Kidney tubule cell (primary cell): ENCODE data around the gene LITAFD.
"Not testable (repeated sequence)": the region's sequence is repeated elsewhere in the genome, so short reads cannot be mapped to it uniquely, and the experiment has no call there.

Experiments
- DNase-seq: peaks from one replicate; pipeline ENCODE4 v3.0.0-alpha.2; 2018; ENCODE audit warnings: low spot score

LITAFD gene

DNA sequence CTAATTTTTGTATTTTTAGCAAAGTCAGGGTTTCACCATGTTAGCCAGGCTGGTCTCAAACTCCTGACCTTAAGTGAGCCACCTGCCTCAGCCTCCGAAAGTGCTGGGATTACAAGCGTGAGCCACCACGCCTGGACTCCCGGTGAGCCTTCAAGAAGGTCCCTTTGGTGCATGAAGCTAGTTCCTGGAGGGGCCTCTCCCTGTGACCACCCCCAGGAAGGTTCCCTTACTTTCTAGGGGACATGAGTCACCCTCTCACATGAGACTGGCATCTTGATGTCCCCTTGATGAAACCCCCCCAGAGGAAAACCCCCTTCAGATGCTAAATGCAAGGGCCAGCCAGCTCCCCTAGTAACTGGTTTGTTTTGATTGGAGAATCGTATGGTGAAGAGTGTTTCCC is 26.2 kb upstream of the LITAFD start:
- no peak for DNase-seq

DNA sequence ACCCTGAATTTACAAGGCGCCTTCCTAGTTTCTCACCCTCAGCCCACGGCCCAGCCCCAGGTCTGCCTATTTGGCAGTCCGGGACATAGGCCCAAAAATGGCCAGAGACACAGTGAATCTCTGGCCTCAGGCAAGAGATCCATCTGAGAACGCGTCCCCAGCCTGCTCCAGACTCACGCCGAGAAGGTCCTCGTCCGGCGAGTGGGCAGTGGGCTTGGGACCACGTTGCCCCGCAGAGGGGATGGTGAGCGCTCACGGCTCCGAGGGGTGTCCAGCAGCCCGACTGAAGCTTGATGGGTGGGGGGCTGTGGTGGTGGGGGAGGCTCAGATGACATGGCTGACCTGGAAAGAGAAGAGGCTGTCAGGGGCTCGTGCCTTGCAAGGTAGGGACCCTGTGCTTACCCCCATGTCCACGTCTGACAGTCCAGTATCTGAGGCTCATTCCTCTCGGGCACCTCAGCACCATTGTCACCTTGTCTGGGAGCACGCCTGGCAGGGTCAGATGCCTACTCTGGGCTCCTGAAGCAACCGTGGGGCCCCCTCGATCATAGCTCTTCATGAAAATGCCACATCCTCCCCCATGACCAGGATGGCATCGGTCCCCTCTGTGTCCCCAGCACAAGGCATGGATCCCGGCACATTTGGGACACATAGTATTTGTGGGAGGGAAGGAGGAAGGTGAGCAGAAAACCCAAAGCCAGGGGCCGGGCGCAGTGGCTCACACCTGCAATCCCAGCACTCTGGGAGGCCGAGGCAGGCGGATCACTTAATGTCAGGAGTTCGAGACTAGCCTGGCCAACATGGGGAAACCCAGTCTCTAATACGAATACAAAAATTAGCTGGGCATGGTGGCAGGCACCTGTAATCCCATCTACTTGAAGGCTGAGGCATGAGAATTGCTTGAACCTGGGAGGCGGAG is 22.9 kb upstream of the LITAFD start:
- DNase-seq = no peak

GRCh38 chr16:8859913-8860881 is 22.0 kb upstream of the LITAFD start:
- no peak for DNase-seq

DNA sequence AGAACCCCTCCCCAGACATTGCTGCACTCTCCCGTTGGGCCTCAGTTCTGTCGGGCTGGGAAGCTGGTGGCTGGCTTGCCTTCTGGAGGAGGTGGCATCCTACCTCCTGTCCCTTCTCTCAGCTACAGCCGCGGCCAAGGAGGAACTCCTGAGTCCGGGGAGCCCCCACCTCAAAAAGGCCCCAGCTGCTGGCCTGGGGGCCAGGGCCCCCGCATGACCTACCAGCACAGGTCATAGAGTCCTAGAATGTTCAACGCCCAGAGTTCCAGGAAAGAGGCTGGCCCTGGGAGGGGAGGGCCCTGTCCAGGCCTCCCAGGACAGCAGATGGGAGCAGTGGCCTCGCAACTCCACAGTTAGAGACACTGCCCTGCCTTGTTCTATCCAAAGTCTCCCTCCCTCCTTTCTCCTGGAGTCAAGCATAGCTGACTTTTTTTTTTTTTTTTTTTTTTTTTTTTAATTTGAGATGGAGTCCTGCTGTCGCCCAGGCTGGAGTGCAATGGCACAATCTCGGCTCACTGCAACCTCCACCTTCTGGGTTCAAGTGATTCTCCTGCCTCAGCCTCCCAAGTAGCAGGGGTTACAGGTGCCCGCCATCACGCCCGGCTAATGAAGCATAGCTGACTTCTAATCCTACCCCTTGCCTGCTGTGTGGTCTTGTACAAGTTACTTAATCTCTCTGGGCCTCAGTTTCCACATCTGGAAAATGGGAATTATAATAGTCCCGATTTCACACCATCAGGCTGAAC is 20.4 kb upstream of the LITAFD start:
- DNase-seq = no peak

DNA sequence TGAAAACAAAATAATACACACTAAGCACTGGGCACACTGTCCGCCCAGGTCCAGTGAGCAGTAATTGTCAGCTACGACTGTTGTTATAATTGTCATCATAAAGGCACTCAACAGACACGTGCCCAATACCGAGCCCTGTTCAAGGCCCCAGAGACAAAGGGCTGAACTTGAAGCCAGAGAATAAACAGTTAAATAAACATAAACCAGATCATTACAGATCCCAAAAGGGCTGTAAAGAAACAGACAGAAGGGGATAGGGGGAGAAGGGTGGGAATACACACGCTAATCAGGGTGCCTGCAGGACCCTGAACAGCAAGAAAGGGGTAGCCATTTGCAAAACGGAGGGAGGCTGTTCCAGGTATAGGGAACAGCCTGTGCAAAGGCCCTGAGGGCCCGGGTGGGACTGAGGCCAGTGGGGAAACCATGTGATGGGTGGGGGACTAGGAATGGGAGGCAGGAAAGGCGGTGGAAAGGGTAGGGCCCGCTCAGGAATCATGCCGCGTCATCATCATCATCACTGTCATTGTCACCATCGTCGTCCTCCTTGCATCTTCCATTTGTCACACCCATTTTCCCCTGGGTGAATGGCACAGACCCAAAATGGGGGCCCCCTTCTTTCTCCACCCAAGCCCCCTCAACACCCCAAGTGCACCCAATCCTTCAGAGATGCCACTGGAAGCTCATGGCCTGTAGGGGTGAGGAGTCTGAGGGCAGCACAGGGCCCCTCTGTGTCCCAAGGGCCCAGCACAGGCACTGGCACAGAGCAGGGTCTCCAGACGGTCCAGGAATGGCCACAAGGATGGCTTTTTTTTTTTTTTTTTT is 19.6 kb upstream of the LITAFD start:
- DNase-seq = no peak

DNA sequence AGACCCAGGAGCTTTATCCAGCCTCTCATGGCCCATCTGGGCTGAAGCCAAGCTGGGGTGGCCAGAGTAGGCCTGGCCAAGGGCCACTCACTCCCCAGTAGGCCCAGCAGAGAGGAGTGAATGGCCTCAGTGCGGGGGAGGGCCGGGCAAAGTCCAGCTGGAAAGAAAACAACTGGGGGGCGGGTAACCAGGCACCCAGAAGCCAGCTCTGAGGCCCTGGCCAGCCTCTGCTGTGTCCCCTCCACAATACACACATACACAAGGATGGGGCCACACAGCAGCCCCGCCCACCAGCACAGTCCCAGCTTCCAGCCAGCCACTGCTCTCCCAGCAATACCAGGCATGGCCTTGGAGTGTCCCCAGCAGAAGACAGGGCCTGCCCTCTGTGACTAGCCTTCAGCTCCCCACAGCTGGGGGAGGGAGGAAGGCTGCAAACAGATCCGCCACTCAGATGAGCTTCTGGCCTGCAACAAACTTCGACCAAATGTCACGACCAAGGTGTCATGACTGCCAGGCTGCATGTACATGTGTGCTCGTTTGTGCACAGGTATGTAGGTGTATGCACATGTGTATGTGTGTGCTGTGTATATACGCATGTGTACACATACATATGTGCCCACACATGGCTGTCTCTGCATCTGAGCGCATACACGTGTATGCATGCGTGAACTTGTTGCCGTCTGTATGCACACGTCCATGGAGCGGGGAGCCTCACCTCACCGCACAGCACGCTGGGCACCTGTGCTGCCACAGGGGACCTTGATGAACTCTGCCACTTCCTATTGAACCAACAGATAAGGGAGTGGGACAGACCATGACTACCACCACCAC is 18.3 kb upstream of the LITAFD start:
- DNase-seq = peak; percentile 62

- DNase-seq = no peak
Observed at GRCh38 chr16:8864480-8865110, 17.6 kb upstream of the LITAFD start.

- no peak for DNase-seq
Observed at GRCh38 chr16:8865145-8865882, 16.8 kb upstream of the LITAFD start.

GRCh38 chr16:8866118-8866883 is 15.8 kb upstream of the LITAFD start:
- no peak for DNase-seq

DNA sequence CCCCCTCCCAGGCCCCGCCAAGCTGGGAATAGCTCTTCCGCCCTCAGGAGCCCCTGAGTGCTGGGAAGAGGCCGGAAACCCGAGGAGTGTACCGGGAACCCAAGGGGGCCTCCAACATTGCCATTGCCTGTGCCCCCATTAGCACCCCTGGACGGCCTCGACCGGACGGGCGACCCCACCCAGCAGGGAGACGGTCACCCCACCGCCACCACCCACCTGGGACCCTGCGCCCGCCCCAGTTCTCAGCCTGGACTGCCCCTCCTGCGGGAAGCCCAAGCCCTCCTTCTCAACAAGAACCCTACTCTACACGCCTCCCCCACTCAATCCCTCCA is 15.3 kb upstream of the LITAFD start:
- DNase-seq = no peak

GRCh38 chr16:8867216-8867931 is 14.8 kb upstream of the LITAFD start:
- no peak for DNase-seq

DNA sequence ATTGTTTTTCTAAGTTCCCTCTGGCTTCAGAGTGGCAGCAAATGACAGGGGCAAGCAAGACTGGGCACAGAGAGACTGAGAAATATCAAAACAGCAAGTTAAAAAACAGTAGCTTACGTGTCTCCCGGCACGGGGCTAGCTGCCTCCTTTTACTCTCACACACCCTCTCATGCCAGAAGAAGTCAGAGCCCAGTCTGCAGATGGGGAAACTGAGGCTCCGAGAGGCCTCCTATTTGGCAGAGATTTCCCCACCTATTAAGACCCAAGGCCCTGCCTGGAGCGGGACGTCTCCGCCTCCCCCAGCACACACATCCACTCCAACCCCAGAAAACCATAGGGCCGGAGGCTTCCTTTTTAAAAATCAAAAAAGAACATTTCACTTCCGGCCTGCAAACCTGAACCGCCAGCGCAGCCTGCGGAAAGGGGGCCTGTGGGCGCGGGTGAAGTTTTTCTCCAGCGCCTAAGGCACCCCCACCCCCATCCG is 14.2 kb upstream of the LITAFD start:
- no peak for DNase-seq

GRCh38 chr16:8868416-8869211 is 13.5 kb upstream of the LITAFD start, which contains the start of gene CARHSP1:
Gene CARHSP1, minus strand, starts transcription at chr16:8869006. Its CDS starts 9,678 bp downstream, at chr16:8859328.
- peak; percentile 93 for DNase-seq

- DNase-seq = no peak
Observed at GRCh38 chr16:8869212-8869987, 12.8 kb upstream of the LITAFD start.

- not testable (repeated sequence) for DNase-seq
Observed at GRCh38 chr16:8869988-8870241, 12.2 kb upstream of the LITAFD start.

GRCh38 chr16:8872071-8872470 is 10.1 kb upstream of the LITAFD start:
- DNase-seq = no peak
